HG03097 (cell line): ENCODE results near the gene CLIC5.

ENCODE experiments used
- ATAC-seq: cut with Tn5 transposase; IDR thresholded peaks from one replicate; pipeline ENCODE4 v1.9.1; 2021; ENCODE audit not compliant: unreplicated experiment, low FRiP score

The CLIC5 gene

DNA sequence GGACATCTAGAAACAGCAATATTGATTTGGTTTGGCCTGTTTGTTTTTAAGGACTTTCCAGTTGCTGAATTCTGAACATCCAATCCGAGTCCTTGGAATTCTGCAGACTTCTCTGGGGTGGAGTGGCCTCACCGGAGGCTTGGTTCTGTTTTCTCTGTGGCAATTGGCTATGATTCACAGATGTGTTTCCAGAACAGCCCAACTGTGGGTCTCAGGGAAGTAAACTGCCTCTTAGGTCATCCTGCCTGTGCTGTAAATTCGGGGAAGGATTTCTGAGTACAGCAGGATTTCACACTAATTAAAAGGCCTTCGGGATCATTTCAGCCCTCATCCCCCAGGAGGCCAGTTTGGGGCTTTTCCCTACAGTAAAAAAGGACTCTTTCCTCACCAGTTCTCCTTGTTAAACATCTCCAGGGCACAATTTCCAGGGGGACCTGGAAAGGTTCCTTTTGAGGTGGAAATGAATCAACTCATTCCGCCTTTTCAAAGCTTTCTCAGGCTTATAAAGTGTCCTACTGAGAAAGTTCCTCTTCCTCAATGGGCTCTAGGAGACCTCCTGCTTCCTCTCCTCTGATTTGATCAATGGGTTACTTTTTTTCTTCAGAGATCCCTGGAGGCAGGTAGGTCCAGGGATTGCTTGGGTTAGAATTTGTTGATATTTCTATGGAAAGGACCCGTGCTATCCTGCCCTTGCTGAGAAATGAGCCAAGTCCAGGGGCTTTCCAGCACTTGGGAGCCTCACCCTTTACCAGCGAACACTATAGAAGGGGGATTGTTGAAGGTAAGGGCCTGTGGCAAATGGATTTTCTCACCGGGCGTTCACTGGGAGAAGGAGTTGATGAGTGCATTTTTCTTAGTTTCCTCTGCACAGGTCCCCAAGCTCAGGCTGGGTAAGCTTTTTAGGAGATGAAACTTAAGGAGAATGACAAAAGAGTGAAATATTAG, 114.6 kb downstream of the CLIC5 start:
- no peak for ATAC-seq

DNA sequence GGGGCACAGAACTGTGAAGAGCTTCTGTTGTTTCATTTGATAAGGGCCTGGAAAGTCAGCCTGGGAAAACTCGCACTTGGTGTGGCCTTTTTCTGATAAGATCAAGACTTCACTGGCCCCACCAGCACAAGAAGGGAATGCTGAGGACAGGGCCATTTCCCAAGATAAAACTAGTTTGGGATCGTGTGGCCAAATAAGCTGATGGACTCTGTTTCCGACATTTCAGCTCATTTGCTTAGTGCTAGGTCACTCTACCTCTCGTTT, 116.0 kb downstream of the CLIC5 start:
- ATAC-seq: no peak

DNA sequence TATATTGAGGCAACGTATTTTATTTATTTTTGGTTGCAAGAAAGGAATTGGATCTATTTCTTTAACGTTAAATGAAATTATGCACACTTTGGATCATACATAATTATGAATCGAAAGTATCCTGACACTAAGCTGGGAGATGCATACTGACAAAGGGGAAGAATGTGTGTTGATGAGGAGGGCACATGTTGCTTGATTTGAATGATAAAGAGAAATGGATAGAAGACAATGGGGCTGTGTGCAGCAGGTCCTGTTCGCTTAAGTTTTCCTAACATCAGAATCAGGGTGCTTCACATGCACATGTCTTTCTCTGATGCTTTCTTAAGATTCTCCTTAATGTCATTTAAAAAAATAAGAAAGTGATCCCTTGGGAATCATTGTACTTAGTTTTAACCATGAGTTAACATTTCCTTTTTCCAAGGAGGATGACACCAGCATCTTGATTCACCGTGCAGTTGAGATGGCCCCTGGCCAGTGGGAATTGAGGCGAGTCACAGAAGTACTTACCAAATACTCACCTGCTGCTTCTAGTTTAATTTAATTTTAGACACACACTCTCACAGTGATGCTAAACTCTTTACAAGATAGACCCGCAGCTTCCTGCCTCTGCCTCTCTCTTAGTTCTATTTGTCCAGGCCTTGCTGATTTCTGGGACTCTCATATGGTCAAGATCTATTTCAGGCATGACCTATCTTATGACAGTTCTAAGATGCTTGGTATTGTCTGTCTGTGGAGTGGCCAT, 116.5 kb downstream of the CLIC5 start:
- no peak for ATAC-seq

DNA sequence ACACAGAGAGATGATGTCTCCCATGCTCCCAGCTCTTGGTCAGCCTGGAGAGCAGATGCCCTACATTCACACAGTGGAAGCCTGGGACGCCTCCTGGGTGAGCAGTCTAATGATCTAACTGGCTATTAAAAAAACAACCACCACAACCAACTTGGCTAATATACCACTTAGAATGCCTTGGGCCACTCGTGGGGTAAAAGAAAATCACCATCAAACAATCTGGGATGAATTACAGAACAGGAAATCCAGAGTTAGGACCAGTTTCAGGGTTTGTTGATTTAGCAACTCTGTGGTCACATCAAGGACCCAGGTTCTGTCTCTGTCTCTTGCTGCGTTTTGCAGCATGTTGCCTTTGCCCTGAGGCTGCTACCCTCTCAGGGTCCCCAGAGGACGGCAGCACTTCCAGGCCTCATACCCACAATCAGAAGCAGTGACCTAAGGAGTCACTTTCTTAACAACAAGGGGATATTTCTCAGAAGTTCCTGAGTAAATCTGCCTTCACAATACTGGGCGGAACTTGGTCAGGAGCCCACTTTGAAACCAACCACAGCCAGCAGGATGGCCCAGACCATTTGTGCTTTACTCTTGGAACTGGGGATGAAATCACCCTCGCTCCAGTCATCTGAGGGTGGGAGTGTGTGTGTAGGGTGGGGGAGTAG, 118.7 kb downstream of the CLIC5 start:
- no peak for ATAC-seq

DNA sequence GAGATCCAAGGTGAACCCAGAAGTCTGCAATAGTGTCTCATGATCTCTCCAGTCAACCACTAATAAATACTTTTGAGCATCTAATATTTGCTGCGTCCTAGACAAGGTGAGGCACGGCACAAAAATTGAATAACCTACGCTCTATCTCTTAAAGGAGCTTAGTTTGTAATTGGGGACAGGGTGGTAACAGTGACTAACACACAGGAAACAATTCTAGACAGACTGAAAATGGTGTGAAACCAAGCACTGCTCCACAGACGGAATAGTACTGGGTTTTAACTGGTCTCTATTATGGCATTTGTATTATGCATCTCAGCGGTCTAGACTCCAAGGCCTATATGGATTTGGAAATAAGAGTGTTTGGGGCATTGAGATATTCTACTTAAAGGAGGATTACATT, 120.1 kb downstream of the CLIC5 start:
- no peak for ATAC-seq

DNA sequence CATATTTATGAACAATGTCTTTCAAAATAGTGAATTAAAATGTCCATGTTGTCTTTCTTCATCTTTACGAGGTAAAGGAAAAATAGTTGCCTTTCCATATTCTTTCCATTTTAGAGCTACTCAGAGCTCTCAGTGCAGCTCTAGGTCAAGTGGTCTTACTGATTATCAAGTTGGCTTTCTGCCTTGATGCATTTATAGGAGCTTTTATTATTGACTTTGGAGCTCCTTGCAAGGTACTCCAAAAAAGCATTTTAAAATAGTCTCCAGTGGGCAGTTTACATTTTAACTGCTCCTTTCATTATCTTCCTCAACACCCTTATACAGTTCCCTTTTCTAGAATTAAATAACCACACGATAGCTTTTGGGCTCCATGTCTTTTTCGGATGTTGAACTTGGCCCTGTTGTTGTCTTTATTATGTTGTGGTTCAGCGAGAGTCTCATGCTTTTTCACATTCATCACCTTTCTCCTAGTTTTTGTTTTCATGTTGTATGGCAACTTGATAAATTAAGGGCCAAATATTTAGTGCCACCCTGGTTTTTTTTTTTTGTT, 122.9 kb downstream of the CLIC5 start:
- ATAC-seq: no peak

DNA sequence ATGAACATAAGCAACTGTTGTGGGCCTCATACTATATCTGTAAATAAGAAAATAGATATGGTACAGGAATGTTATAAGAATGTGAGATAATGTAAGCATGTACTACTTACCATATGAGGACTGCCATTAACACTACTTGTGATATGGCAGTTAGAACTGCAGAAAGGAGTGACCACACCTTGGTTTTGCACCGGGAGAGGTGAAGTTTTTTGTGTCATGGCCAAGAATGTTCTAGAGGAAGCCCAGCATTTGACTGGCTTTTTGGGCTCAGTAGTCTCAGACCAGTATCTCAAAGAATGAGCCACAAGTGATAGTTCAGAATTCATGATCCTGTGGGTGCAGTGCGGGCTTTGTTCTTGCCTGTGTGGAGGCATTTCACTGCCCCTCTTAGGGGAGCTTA, 123.5 kb downstream of the CLIC5 start:
- ATAC-seq: no peak

DNA sequence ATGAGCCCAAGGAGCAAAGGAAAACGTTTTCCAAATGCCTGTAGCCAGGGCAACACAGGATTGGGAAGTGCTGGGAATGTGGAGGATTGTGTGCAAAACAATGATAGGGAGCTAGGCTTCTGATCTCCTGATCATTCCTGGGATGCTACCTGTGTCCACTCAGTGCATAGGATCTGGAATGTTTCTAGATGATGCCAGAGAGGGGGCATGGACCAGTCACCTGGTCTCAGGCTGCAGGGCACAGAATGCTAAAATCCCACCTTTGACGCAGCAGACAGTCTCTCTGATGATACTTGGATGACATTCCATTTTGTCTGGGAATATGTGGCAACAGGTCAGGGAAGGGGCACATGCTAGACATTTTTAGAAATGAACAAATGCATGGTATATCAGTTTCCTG, 128.9 kb downstream of the CLIC5 start:
- ATAC-seq: no peak

DNA sequence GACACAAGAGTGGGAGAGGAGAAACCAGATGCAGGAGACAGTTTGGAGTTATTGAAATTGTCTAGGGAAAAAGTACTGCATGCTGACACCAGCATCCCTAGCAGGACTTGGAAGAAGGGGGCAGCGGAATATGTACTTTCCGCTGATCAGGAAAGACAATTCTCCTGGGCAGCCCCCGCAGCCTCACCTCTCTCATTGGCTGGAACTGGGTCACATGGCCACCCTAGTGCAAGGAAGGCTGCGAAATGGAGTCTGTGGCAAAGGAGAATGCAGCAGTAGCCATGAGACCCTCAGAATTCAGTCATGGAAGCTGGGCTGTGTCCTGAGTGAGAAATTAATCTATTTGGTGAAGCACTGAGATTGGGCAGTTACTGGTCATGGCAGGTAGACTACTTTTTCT, 131.3 kb downstream of the CLIC5 start:
- no peak for ATAC-seq

DNA sequence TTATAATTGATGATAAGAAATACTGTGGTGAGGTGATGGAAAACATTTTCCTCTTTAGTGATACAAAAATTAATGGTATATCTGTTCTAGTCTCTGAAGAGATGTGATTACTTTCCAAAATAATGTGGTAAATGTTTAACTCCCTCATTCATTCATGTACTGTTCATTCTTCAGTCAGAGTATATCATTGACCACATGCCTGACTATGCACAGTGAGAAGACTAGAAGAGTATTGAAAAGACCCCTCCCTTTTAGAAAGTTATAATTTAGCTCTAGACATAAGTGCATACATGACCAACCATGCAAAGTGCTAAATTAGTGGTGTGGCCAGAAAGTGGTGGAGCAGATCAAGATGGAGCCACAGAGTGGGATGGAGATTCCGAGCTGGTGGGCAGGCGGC, 133.0 kb downstream of the CLIC5 start:
- no peak for ATAC-seq

DNA sequence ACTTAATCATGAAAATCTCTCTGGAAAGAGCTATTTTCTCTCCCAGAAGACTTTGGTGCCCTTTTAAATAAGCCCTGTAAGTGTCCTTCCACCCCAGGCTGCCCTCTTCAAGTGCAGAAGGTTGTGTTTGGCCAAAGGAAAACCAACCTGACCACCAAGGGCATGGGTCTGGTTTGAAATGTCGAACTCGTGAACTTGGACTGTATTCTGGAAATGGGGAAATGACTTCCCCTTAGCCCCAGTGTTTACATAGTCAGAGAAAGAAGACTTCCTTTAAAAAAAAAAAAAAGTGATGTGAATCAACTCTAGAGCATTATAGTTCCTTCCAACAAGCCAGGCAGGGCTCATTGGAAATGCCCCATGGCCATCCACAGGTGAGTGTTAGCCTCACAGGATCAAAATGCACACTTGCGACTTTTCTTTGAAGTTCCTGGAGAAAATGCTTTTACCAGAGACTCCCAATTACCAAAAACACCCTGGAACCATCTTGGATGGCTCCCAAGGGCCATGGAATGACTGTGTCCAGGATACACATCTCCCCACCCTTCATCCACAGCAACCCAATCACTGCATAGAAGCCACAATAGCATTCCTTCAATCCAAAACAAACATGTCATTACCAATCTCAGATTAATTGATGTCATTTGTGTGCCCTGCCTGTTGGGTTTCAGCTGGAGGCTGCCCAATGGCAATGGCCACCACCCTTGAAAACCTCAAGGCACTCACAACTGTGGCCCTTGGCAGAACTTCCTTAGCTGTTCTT, 133.8 kb downstream of the CLIC5 start:
- no peak for ATAC-seq

DNA sequence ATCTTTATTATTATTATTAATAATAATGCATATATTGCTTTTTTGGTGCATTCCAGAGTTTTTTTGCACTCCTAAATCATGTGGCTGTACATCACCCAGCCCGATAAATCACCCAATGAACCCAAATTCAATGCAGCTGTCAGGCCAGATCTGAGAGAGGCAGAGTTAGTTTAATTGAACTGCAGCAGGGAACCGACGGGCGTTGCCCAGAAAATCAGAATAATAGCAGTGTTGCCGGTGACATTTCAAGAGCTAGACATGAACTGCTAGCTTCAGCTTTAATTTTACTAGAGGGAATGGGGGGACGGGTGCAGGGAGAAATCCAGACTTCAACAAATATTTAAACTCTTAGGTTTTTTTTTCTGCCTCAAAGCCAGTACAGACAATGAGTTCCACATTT, 135.0 kb downstream of the CLIC5 start:
- no peak for ATAC-seq

DNA sequence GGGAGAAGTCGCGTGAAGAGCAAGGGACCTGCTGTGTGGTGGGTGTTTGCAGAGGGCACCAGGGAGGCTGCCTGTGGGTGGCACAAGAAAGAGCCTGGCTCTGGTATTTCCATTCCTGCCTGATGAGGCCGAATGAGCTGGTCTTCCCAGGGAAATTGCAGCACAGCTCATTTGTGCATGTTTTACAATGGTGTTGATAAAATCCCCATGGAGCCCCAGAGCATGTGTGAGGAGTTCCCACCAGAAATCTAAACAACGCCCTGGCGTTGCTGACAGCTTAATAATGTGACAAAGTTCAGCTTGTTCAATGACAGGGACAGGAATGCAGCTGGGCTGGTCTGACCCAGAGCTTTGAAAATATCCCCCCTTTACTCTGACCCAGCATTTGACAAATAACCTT, 135.5 kb downstream of the CLIC5 start:
- ATAC-seq: no peak

DNA sequence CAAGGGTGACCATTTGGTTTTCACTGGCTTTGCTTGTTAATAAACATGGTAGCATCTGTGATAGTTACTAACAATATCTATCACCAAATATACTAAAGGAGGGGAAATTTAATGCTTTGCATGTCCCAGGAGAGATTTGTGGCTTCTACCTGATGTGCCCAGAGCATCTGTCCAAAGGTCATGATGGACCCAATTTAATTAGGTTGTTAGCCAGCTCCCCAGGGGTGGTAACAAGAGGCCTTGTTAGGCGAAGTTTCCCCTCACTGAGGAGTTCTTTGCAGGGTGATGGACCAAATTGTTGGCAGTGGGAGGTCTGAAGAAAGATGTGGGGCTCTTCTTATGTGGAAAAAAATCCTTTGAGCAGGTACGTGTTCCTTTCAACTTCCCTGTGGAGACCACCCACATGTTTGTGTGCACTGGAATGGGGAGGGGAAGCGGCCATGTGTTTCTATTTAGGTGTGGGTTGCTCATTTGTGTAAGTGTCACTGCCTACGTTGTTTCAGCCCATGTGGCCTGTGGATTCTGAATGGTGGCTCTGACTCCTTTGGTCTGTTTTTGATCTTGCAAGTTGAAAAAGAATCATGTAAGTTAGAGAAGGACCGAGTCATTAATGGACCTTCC, 137.6 kb downstream of the CLIC5 start:
- no peak for ATAC-seq

DNA sequence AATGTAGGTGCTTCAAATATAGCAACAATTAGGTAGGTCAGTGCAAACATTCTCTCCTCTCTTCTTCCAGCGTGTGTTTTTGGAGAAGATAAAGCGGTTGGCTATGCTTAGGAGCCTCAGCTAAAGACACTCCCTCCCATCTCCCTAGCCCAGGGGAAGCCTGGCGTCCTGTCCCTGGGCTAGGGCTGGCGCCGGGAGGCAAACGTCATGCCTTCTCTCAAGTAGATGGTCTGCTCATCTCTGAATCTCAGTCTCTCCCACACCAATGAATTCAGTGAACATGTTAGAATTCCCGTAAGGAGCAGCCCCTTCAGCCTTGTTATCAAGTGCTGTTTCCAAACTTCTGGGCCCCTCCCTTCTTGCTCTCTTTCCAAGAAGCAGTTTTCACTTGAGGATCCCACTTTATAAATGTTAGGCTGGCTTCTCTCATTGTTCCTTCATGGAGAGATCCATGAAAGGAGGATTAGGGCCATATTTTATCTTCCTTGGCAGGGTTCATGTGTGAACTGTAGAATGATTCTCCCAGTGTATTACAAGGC, 142.8 kb downstream of the CLIC5 start:
- no peak for ATAC-seq

DNA sequence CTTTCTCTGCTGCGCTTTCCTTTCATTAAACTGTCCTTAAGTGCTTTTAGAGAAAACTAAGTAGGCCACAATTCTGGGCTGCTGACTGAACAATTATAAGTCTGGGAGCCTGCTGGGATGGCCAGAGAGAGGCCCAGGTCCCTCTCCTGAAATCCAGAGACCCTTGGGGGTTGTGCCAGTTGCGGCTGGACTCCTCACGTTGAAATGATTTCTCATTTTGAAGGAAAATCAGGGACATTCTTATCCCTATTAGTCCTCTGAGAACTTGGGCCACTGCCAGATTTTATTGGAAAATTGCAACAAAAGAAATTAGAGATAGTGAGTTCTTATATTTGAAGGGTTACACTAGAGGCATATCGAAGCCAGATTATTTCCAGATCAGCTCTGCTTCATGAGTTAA, 145.1 kb downstream of the CLIC5 start:
- no peak for ATAC-seq

DNA sequence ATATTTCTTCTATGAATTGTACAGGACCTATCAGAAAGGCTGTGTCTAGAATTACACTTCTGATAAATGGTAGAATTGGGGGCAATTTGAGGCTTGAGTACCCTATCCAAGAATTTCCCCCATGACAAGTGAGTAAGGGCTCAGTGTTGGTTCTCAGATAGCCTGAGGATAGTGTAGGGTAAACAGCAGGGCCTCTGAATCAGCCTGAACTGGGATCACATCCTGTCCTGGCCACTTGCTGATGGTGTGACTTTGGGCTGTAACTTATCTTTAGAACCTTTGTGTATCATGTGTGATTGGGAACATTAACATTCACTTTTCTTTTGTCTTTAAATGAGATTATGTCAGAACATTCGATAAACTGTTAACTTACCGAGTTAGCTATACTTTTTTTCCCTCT, 151.0 kb downstream of the CLIC5 start:
- no peak for ATAC-seq

DNA sequence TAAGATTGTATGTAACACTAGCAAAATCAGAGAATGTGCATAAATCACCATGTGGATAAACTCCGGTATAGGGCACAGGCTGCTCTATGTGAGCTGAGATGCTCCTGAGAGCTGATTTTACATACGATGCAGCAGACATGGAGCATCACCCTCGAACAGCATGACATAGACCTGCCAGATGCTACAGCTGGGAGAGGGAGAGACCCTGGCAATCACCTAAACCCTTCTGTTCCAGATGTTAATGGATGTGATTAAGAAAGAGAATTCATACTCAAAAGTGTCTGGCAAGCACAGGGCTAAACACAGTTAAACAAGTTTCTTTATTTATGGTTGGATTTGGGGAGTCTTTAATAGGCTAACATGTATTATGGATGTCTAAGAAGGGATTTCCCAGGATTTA, 157.0 kb downstream of the CLIC5 start:
- ATAC-seq: no peak

DNA sequence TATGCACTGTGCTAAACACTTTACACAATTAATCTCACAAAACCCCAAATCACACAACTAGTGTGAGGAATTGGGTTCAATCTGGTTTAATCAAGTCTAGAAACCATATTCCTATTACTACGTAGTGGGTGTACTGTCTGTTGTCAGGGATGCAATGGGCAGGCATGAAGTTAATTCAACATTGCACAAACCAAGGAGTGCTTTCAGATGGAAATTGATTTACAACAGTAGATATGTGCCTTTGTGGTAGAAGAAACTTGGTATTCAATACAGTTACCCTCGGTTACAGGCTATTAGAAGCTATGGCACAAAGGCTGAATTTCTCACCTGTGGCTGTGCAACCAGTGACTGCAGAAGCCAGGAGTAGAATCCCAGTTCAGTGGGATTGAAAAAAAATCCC, 157.8 kb downstream of the CLIC5 start:
- ATAC-seq: no peak
